ENCODE data around the gene LOX. TPM values are rescaled to one million over a fixed set of nuclear protein-coding genes. Genes with fewer than 3 reads are reported as not detected.

Gene LOX
- total RNA-seq, 1 experiment from 2014 or later = 16.3 TPM

- no peak for DNase-seq (ENCODE audit: low spot score)
These were observed 24.6 kb downstream of the LOX start for GRCh38 chr5:122053181-122054109.

DNA sequence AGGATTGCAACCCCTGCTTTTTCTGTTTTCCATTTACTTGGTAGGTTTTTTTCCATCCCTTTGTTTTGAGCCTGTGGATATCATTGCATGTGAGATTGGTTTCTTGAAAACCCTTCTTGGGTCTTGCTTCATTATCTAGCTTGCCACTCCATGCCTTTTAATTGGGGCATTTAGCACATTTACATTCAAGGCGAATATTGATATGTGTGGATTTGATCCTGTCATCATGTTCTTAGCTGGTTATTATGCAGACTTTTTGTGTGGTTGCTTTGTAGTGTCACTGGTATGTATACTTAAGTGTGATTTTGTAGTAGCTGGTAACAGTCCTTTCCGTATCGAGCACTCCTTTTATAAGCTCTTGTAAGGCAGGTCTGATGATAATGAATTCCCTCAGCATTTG, 26.5 kb downstream of the LOX start:
- no peak for DNase-seq (ENCODE audit: low spot score)

DNA sequence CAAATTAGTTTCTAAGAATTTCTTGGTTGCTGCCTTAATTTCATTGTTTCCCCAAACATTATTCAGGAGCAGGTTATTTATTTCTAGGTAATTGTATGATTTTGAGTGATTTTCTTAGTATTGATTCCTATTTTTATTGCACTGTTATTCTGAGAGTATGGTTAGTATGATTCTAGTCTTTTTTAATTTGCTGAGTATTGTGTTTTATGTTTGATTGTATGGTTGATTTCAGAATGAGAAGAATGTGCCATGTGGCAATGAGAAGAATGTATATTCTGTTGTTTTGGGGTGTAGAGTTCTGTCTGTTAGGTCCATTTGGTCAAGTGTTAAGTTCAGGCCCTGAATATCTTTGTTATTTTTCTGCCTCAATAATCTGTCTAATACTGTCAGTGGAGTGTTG, 27.1 kb downstream of the LOX start:
- no peak for DNase-seq (ENCODE audit: low spot score)

DNA sequence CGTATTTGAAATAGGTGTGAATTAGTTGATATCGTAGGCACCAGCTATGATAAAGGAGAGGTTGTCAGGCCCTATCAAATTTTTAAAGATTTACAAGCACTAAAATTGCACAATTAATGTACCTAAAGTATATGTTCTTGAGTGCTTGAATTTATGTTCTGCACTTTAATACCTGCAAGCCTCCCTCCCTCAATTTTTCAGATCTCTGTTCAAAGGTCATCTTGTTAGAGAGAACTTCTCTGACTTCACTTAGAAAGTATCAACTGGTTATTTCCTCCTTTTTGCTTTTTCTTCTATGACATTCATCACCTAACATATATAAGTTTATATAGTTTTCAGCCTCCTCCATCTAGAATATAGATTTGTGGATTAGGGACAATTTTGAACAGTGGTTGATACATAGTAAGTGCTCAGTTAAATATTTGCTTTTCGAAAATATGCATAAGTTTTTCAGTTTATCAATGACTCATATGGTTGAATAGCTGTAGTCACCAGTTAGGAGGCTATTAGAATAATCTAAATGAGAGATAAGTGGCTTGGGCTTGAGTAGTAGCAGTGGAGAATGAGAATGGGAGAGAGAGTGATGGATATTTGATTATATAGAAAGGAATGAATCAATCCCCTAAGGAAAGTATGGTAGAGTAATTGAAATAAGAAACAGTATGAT, 37.3 kb downstream of the LOX start:
- DNase-seq (ENCODE audit: low spot score) = no peak

DNA sequence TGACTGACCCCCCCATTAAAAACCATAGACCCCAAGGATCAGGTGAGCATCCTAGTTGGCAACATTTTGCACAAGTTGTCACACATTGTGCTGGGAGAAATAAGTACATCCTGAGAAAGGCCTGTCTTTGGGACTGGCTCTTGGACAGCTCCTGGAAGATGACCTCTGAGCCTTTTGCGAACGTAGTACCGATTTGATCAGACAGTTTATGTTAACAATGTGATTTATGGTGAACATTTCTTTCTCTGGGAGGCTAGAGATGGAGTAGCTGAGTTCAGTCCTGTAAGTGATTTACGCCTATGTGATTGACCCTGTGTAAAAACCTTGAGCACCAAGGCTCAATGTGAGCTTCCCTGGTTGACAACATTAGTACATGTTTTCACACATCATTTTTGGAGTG, 41.7 kb downstream of the LOX start:
- no peak for DNase-seq (ENCODE audit: low spot score)

- DNase-seq (ENCODE audit: low spot score) = no peak
These were observed 42.1 kb downstream of the LOX start for GRCh38 chr5:122035913-122036312.

DNA sequence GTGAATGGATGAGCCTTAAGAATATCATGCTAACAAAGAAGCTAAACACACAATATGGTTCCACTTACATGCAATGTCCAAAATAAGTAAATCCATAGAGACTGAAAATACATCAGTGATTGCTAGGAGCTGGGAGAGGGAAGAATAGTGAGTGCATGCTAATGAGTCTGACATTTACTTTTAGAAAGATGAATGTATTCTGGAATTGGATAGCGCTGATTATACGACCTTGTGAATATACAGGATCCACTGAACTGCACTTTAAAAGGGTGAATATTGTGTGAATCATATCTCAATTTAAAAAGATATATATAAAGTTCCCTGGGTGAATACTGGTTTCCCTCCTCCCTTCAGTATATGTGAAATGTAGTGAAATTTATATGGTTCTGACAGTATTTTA, 46.2 kb downstream of the LOX start:
- DNase-seq (ENCODE audit: low spot score) = no peak

DNA sequence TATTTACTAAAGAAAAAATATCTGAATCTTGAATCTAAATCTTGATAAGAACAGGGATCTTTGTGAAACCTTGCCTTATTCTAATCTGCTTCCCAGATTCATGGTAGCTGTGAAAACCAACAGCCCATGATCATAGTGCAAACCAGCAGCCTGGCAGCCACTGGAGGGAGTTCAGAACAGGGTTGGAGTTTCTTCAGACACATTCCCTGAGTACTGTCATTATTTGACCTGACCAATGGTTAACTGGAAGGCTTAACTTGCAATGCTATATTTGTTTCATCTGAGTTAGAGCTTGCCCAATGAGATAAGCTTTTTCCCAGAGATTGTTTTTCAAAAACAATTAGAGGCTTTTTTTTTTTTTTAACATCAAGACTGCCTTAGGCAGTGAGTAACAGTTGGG, 47.8 kb downstream of the LOX start:
- DNase-seq (ENCODE audit: low spot score) = peak; percentile 63

- DNase-seq (ENCODE audit: low spot score) = no peak
These were observed 48.2 kb downstream of the LOX start for GRCh38 chr5:122029818-122030217.

DNA sequence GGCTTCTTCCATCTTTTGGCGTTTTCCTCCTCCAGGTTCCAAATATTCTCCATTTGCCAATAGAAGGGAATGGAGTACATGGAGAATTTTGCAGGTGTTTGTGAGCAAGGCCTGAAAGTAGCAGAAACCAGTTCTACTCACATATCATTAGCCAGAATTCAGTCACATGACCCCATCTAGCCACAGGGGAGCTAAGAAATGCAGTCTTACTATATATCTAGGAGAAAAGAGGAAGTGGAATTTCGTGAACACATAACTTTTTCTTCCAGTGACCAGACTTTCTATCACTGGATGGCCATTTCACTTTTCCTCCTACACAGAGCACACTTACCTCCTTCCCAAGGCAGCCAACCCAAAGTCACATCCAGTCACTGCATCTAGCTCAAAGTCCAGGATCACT, 55.1 kb downstream of the LOX start:
- DNase-seq (ENCODE audit: low spot score) = no peak

GRCh38 chr5:122019919-122020590, 58.0 kb downstream of the LOX start:
- DNase-seq (ENCODE audit: low spot score) = no peak

GRCh38 chr5:122015471-122015870, 62.6 kb downstream of the LOX start:
- no peak for DNase-seq (ENCODE audit: low spot score)

DNA sequence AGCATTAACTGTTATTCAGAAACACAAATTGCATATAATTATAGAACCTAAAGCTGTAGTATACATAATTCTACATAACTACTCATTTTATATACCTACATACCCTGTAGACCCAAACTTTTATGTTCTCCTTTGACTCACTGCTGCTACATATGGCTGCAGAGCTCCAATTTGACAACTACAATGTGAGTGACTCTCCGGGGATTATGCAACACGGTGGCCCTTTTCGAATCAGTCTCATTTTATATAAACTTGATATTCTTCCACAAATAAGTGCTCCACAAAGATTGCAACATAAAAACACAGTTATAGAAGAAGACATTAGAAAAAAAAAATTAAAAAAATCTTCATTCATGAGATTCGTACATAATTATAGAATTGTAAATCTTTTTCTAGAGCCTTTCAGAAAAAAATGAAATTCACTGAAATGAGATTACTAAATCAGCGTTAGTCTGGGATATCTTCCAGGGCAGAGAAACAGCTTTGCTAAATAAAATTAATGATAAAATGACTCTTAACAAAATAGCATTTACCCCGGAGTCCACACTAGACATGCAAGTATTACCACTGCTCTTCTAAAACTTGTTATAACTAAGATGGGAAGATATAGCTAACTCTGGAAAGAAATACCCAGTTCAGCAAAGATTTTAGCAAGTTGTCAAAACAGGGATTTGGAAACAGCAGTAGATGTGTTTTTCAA, 63.7 kb downstream of the LOX start:
- no peak for DNase-seq (ENCODE audit: low spot score)

Other genes with a start within 250 kb of the LOX start
- gene FTMT, start 226.4 kb downstream of the LOX start, total RNA-seq (2014; rRNA removed; shearing (Covaris generic)) = not detected in 2 replicates
- 11.9 and 20.9 TPM in 2 replicates for gene SRFBP1, start 116.3 kb downstream of the LOX start, total RNA-seq (2014; rRNA removed; shearing (Covaris generic))
- 0.06 and 0.94 TPM in 2 replicates for gene ZNF474, start 51.3 kb upstream of the LOX start, total RNA-seq (2014; rRNA removed; shearing (Covaris generic))
- gene SNCAIP, start 234.0 kb upstream of the LOX start, total RNA-seq (2014; rRNA removed; shearing (Covaris generic)) = 0.91 and 1.7 TPM in 2 replicates